ENCODE measurements around the gene MAPKAPK3.

GRCh38 chr3:50610181-50610971, 6.6 kb upstream of the MAPKAPK3 start:
- TF ChIP-seq POLR2AphosphoS5 (IDR thresholded peaks at IDR 0.05; ENCODE audit: low read depth, low read length), result no peak
- no peak for TF ChIP-seq POLR2A (IDR thresholded peaks at IDR 0.05; ENCODE audit: low read depth, low read length)

All from GM12891 (cell line).